ENCODE measurements around the gene CLDN15. TPM values are rescaled to one million over a fixed set of nuclear protein-coding genes. Genes with fewer than 3 reads are reported as not detected.
A peak's percentile ranks its signal among the peaks of the same experiment; 100 is the strongest.

The CLDN15 gene
- total RNA-seq, 4 donors from 2014 or later: 5.1 to 6.6 (median 5.8) TPM

GRCh38 chr7:101251871-101252659 is 14.5 kb upstream of the CLDN15 start:
- H3K4me1 ChIP-seq: peaks cover 11 to 13% of the 10 kb centered on the region in 2 donors
- peak overlapping the region; percentile 21 to 62 (median 62) for H3K27ac ChIP-seq
- WGBS, 2 donors: 0% methylated on average over 32 to 39 of the region's 55 CpGs
- intact Hi-C loops (cut with DNase I): no loop called here
- peak overlapping the region; percentile 73 to 75 (median 74) for H3K4me3 ChIP-seq (replicated peaks in 1 of 3)
- DNase-seq: peak; percentile 98 to 99
- TF ChIP-seq CTCF (IDR thresholded peaks at IDR 0.05): no peak
- peak in 1 of 2 donors; percentile 45 for TF ChIP-seq POLR2A (IDR thresholded peaks at IDR 0.05)
- H3K9me3 ChIP-seq: no peaks in the 10 kb centered on the region
- H3K36me3 ChIP-seq: peaks cover 0 to 3% of the 10 kb centered on the region in 2 donors
- H3K27me3 ChIP-seq: no peaks in the 10 kb centered on the region

DNA sequence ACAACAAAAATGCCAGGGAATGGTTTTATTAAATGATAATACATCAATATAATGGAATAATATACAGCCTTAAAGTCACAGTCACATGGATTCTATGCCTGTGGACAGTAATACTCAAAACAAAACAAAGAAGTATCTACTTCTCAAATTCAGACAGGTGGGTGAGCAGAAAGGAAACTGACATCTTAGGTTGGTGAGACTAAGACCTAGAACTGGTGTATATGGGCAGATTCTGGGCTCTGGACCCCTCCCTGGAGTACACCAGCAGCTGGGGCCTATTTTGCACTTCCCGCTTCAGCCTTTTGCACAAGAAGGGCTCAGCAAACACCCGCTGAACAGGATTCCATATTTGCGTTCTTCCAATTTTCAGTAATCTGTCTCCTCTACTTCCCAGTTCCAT is 12.7 kb upstream of the CLDN15 start:
- Histone ChIP-seq H3K9me3 (no peaks in the 10 kb centered on the region), H3K27me3 (no peaks in the 10 kb centered on the region), H3K27ac (no peak overlapping the region), H3K36me3 (peaks cover 0 to 3% of the 10 kb centered on the region in 2 donors), H3K4me3 (replicated peaks in 1 of 3) (no peak overlapping the region), H3K4me1 (peaks cover 13 to 20% of the 10 kb centered on the region in 2 donors)
- no peak for DNase-seq
- TF ChIP-seq CTCF (IDR thresholded peaks at IDR 0.05) (no peak), POLR2A (IDR thresholded peaks at IDR 0.05) (no peak)
- intact Hi-C loops (cut with DNase I): no loop called here
- WGBS, 2 donors: 96 to 98% methylated on average over 3 of the region's 3 CpGs

DNA sequence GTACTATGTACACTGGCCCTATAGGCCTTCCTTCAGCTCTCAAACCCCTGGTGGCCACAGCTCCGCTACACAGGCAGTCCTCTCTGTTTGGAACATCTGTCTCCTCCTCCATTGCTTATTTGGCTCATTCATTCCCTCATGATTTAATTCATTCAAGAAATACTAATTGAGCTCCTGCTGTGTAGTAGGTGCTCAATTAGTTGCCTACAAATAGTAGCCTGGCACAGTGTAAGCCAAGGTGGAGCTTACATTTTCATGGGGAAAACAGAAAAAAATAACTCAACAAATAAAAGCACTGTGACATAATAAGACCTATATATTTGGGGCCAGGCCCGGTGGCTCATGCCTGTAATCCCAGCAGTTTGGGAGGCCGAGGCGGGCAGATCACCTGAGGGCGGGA is 10.7 kb upstream of the CLDN15 start:
- Histone ChIP-seq H3K27ac (no peak overlapping the region), H3K4me1 (peaks cover 25 to 30% of the 10 kb centered on the region in 2 donors), H3K27me3 (no peaks in the 10 kb centered on the region), H3K36me3 (peaks cover 0 to 3% of the 10 kb centered on the region in 2 donors), H3K9me3 (no peaks in the 10 kb centered on the region), H3K4me3 (replicated peaks in 1 of 3) (no peak overlapping the region)
- TF ChIP-seq POLR2A (IDR thresholded peaks at IDR 0.05): no peak
- TF ChIP-seq CTCF (IDR thresholded peaks at IDR 0.05): no peak
- 94 to 98% methylated on average over 5 of the region's 5 CpGs for WGBS, 2 donors
- DNase-seq: no peak
- intact Hi-C loops (cut with DNase I): no loop called here

- Histone ChIP-seq H3K4me1 (peaks cover 17 to 23% of the 10 kb centered on the region in 2 donors), H3K4me3 (replicated peaks in 1 of 3) (peak overlapping the region; percentile 12 to 81 (median 72)), H3K9me3 (no peaks in the 10 kb centered on the region), H3K36me3 (peaks cover 3 to 10% of the 10 kb centered on the region in 2 donors), H3K27ac (peak overlapping the region; percentile 96 to 97 (median 97)), H3K27me3 (no peaks in the 10 kb centered on the region)
- TF ChIP-seq POLR2A (IDR thresholded peaks at IDR 0.05) (no peak), CTCF (IDR thresholded peaks at IDR 0.05) (no peak)
- no peak for DNase-seq
- intact Hi-C loops (cut with DNase I): no loop called here
- 48 to 52% methylated on average over 21 to 25 of the region's 32 CpGs for WGBS, 2 donors
These were observed 7.6 kb upstream of the CLDN15 start for GRCh38 chr7:101245147-101245668.
